ENCODE measurements around the gene TYK2. TPM values are rescaled to one million over a fixed set of nuclear protein-coding genes. Genes with fewer than 3 reads are reported as not detected.
A peak's percentile ranks its signal among the peaks of the same experiment; 100 is the strongest.

TYK2 gene
- total and polyA plus RNA-seq, 2 of the 13 experiments (the other 11 are each of a cell fraction or from before 2014, with no cell fraction given), result 38.8 to 60.1 TPM

DNA sequence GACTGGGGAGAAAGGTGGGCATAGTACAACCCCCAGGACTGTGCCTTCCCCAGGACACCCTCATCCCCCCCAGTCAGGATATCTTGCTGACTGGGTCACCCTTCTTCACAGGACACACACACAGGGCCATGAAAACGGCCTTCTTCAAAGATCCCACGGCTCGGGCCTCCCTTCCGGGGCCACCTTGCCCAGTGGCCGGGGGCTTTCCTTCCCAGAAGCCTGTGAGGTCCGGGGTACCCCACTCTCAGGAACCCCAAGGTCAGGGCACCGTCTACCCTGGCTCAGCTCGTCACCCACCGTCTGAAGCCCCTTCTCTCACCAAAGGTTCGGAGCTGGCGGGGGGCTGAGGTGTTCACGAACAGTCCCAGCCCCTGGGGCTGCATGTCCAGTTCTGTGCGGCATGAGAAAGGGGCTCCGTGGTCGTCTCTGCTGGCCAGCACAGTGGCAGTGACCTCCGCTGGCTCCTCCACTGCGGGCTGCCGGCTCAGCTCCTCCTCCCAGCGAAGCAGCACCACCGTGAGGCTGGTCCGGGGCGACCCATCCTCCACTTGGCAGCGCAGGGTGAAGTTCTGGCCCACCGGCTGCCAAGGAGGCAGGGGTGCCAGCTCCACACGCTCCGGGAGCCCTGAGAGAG lies 44.9 kb downstream of the TYK2 start (continued):
- TF ChIP-seq NR2F2 (IDR thresholded peaks at IDR 0.05; ENCODE audit: borderline replicate concordance, low read depth), result no peak
- TF ChIP-seq ZNF761 (CRISPR knock-in tag; conservative IDR thresholded peaks at IDR 0.05), result no peak; the same call in 1 of the 2 replicates
- 0 out of 2 replicates have a peak, but pooled peaks have one; percentile 4 for TF ChIP-seq FOSL2 (CRISPR knock-in tag; IDR thresholded peaks at IDR 0.05)
- TF ChIP-seq GABPB1 (CRISPR knock-in tag; IDR thresholded peaks at IDR 0.05), result peak; percentile 46; the same call in 1 of the 2 replicates
- TF ChIP-seq CENPX (CRISPR knock-in tag; IDR thresholded peaks at IDR 0.05), result no peak
- TF ChIP-seq PPARG (CRISPR knock-in tag; conservative IDR thresholded peaks at IDR 0.05), result 0 out of 2 replicates have a peak, but pooled peaks have one; percentile 21
- 0 out of 2 replicates have a peak, but pooled peaks have one; percentile 29 for TF ChIP-seq ZNF343 (CRISPR knock-in tag; IDR thresholded peaks at IDR 0.05)
- TF ChIP-seq ZNF770 (CRISPR knock-in tag; IDR thresholded peaks at IDR 0.05), result peak; percentile 47; the same call in 1 of the 2 replicates
- no peak for TF ChIP-seq SAFB2 (CRISPR knock-in tag; IDR thresholded peaks at IDR 0.05; ENCODE audit: borderline replicate concordance, low read depth)
- no peak for TF ChIP-seq MXD4 (CRISPR knock-in tag; IDR thresholded peaks at IDR 0.05)
- no peak for TF ChIP-seq KLF13 (CRISPR knock-in tag; IDR thresholded peaks at IDR 0.05)
- no peak for TF ChIP-seq ZNF510 (CRISPR knock-in tag; IDR thresholded peaks at IDR 0.05; ENCODE audit: low read depth)
- TF ChIP-seq MLLT10 (CRISPR knock-in tag; IDR thresholded peaks at IDR 0.05), result no peak
- TF ChIP-seq ZNF431 (CRISPR knock-in tag; IDR thresholded peaks at IDR 0.05; ENCODE audit: borderline replicate concordance, low read depth), result 0 out of 2 replicates have a peak, but pooled peaks have one; percentile 30
- TF ChIP-seq XBP1 (CRISPR knock-in tag; IDR thresholded peaks at IDR 0.05), result no peak
- TF ChIP-seq ZMYM2 (CRISPR knock-in tag; IDR thresholded peaks at IDR 0.05), result peak; percentile 73; the same call in 1 of the 2 replicates
- peak; percentile 34; the same call in 1 of the 2 replicates for TF ChIP-seq CBX5 (CRISPR knock-in tag; IDR thresholded peaks at IDR 0.05; ENCODE audit: borderline replicate concordance)
- no peak for TF ChIP-seq ZNF367 (CRISPR knock-in tag; IDR thresholded peaks at IDR 0.05; ENCODE audit: borderline replicate concordance)
- 0 out of 2 replicates have a peak, but pooled peaks have one; percentile 23 for TF ChIP-seq THRA (CRISPR knock-in tag; IDR thresholded peaks at IDR 0.05; ENCODE audit: borderline replicate concordance)
- TF ChIP-seq, protein P1, sequence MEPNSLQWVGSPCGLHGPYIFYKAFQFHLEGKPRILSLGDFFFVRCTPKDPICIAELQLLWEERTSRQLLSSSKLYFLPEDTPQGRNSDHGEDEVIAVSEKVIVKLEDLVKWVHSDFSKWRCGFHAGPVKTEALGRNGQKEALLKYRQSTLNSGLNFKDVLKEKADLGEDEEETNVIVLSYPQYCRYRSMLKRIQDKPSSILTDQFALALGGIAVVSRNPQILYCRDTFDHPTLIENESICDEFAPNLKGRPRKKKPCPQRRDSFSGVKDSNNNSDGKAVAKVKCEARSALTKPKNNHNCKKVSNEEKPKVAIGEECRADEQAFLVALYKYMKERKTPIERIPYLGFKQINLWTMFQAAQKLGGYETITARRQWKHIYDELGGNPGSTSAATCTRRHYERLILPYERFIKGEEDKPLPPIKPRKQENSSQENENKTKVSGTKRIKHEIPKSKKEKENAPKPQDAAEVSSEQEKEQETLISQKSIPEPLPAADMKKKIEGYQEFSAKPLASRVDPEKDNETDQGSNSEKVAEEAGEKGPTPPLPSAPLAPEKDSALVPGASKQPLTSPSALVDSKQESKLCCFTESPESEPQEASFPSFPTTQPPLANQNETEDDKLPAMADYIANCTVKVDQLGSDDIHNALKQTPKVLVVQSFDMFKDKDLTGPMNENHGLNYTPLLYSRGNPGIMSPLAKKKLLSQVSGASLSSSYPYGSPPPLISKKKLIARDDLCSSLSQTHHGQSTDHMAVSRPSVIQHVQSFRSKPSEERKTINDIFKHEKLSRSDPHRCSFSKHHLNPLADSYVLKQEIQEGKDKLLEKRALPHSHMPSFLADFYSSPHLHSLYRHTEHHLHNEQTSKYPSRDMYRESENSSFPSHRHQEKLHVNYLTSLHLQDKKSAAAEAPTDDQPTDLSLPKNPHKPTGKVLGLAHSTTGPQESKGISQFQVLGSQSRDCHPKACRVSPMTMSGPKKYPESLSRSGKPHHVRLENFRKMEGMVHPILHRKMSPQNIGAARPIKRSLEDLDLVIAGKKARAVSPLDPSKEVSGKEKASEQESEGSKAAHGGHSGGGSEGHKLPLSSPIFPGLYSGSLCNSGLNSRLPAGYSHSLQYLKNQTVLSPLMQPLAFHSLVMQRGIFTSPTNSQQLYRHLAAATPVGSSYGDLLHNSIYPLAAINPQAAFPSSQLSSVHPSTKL (CRISPR knock-in tag; IDR thresholded peaks at IDR 0.05), result 0 out of 2 replicates have a peak, but pooled peaks have one; percentile 19
